Esophagus muscularis mucosa (tissue), 4 donors: ENCODE measurements around the gene NGRN. TPM values are rescaled to one million over a fixed set of nuclear protein-coding genes. Genes with fewer than 3 reads are reported as not detected.
"Not testable (repeated sequence)": the region's sequence is repeated elsewhere in the genome, so short reads cannot be mapped to it uniquely, and the experiment has no call there.

Experiments used
- DNase-seq: peaks from one replicate; pipeline ENCODE4 v3.0.0-alpha.2; 2017; ENCODE audit errors: extremely low spot score
- H3K27ac ChIP-seq, 4 donors: fragments of 200-600 bp; sonication (generic); replicated peaks in 1 of 4; 1 replicate in 3 of 4; 2 replicates in 1 of 4; pipeline ENCODE4 v1.5.1; 2016 to 2019; ENCODE audit warnings: mild to moderate bottlenecking in 1 of 4
- H3K27me3 ChIP-seq, 4 donors: fragments of 200-600 bp; sonication (generic); one replicate each; pipeline versions ENCODE4 v1.5.1 to v1.6.0; 2016 to 2019
- H3K36me3 ChIP-seq, 4 donors: fragments of 200-600 bp; sonication (generic); one replicate each; pipeline ENCODE4 v1.5.1; 2016 to 2019
- H3K4me1 ChIP-seq, 4 donors: fragments of 200-600 bp; sonication (generic); one replicate each; pipeline ENCODE4 v1.5.1; 2016 to 2019
- H3K4me3 ChIP-seq, 4 donors: fragments of 200-600 bp; sonication (generic); 1 replicate in 2 of 4; 2 replicates in 2 of 4; pipeline ENCODE4 v1.5.1; 2016 to 2019; ENCODE audit warnings: mild to moderate bottlenecking in 4 of 4, moderate library complexity in 1 of 4
- H3K9me3 ChIP-seq, 4 donors: fragments of 200-600 bp; sonication (generic); 1 replicate in 3 of 4; 2 replicates in 1 of 4; pipeline ENCODE4 v1.5.1; 2016 to 2019
- EP300 ChIP-seq: sonication (generic); formaldehyde crosslinking; IDR thresholded peaks from one replicate; pipeline ENCODE4 v1.6.1; 2017; ENCODE audit warnings: antibody characterized with exemption
- POLR2A ChIP-seq: fragments of 450-650 bp; IDR thresholded peaks from one replicate; pipeline ENCODE4 v1.6.1; 2017; ENCODE audit warnings: antibody characterized with exemption, moderate library complexity, mild to moderate bottlenecking, low read depth
- POLR2AphosphoS5 ChIP-seq, 2 donors: sonication (generic); formaldehyde crosslinking; IDR thresholded peaks; one replicate each; pipeline ENCODE4 v1.6.1; 2017; ENCODE audit warnings: antibody characterized with exemption in 2 of 2
- WGBS: methylation state at CpG from one replicate; pipeline ENCODE4 v1.1.5; 2018; 5-methylcytosine and 5-hydroxymethylcytosine counted together
- intact Hi-C: fragments of 100-400 bp; cut with DNase I; formaldehyde crosslinking; loops from one replicate; pipeline ENCODE4 v1.15.1; 2023
- total RNA-seq, 4 donors: library from RNA; depleted of rRNA; stranded (reverse); fragments of >200 nt; gene quantifications; one replicate each; pipeline versions ENCODE4 v1.1.0 to v1.2.1, GENCODE V29; 2016
- TF ChIP-seq, protein P1 (sequence below), 3 experiments: fragments of 200-600 bp in 2 of 3; fragments of 450-650 bp in 1 of 3; sonication (generic) in 2 of 3; IDR thresholded peaks; one replicate each; pipeline ENCODE4 v1.5.1; 2017 to 2019; ENCODE audit warnings: antibody characterized with exemption in 3 of 3, mild to moderate bottlenecking in 2 of 3, moderate library complexity in 1 of 3

The NGRN gene
- total RNA-seq, 4 donors from 2014 or later = 140 to 166 (median 154) TPM

DNA sequence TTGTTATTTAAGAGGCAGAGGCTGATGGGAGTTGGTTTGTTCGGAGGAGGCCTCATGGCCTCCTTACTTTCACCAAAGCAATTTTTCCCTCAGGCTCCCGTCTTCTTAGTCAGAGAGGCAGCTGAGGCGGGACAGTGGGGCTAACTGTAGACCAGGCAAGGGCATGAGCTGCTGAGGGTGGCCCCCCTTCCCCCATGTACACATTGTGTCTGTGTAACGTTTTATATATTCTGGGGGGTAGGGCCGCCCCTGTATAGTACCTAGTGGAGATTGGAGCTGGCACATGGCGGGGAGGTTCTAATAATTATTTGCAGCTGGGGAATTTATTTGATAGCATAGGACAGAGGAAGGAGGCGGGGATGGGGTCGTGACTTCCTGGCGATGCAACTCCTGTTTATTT, 35.1 kb downstream of the NGRN start:
- Histone ChIP-seq H3K4me1 (peaks cover 4 to 13% (median 7%) of the 10 kb centered on the region in 4 donors), H3K4me3 (no peak overlapping the region), H3K27me3 (no peaks in the 10 kb centered on the region), H3K9me3 (no peaks in the 10 kb centered on the region), H3K27ac (no peak overlapping the region), H3K36me3 (no peaks in the 10 kb centered on the region)
- 94% methylated on average over 9 of the region's 9 CpGs for WGBS
- intact Hi-C loops = no loop called here
- DNase-seq = no peak
- TF ChIP-seq POLR2A (no peak), EP300 (no peak), POLR2AphosphoS5 (IDR thresholded peaks at IDR 0.05) (no peak)
- TF ChIP-seq, protein P1, sequence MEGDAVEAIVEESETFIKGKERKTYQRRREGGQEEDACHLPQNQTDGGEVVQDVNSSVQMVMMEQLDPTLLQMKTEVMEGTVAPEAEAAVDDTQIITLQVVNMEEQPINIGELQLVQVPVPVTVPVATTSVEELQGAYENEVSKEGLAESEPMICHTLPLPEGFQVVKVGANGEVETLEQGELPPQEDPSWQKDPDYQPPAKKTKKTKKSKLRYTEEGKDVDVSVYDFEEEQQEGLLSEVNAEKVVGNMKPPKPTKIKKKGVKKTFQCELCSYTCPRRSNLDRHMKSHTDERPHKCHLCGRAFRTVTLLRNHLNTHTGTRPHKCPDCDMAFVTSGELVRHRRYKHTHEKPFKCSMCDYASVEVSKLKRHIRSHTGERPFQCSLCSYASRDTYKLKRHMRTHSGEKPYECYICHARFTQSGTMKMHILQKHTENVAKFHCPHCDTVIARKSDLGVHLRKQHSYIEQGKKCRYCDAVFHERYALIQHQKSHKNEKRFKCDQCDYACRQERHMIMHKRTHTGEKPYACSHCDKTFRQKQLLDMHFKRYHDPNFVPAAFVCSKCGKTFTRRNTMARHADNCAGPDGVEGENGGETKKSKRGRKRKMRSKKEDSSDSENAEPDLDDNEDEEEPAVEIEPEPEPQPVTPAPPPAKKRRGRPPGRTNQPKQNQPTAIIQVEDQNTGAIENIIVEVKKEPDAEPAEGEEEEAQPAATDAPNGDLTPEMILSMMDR (IDR thresholded peaks at IDR 0.05) = no peak

DNA sequence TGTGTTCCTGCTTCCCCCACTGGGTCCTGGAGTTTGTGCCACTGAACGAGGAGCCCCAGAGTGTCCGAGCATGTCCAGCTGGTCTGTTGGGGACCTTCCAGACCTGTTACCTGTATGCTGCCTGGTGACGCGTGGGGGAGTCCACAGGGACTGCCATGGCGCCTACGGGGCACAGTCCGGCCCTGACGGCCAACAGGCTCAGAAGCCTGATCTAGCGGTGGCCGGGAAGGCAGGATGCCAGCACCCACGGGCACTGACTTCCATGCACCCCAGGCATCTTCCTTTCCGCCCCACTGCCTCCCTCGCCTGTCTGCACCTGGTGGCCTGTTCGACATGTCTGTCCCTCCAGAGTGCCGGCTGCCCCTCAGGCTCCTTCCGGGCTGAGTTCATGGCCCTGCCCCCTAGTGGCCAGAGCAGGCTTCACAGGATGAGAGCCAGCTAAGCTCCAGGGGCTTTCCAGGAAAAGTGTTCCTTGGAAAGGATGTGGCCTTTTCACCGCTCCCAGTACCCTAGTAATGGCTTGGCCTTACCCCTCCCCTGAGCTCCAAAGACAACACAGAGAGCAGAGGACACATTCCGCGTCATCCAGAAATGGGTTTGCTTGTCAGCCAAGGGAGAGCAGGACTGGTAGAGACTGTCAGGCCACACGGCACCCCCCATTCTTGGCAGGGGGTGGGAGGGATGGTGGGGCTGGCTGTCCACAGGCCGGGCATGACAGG, 35.7 kb downstream of the NGRN start:
- DNase-seq = no peak
- H3K4me1 ChIP-seq = peaks cover 4 to 13% (median 6%) of the 10 kb centered on the region in 4 donors
- H3K9me3 ChIP-seq = no peaks in the 10 kb centered on the region
- 81% methylated on average over 17 of the region's 21 CpGs for WGBS
- H3K27ac ChIP-seq = no peak overlapping the region
- intact Hi-C loops = no loop called here
- no peaks in the 10 kb centered on the region for H3K27me3 ChIP-seq
- TF ChIP-seq POLR2A = no peak
- TF ChIP-seq, protein P1 (IDR thresholded peaks at IDR 0.05) = peak; percentile 47 to 88 (median 51)
- no peak overlapping the region for H3K4me3 ChIP-seq
- H3K36me3 ChIP-seq = no peaks in the 10 kb centered on the region

DNA sequence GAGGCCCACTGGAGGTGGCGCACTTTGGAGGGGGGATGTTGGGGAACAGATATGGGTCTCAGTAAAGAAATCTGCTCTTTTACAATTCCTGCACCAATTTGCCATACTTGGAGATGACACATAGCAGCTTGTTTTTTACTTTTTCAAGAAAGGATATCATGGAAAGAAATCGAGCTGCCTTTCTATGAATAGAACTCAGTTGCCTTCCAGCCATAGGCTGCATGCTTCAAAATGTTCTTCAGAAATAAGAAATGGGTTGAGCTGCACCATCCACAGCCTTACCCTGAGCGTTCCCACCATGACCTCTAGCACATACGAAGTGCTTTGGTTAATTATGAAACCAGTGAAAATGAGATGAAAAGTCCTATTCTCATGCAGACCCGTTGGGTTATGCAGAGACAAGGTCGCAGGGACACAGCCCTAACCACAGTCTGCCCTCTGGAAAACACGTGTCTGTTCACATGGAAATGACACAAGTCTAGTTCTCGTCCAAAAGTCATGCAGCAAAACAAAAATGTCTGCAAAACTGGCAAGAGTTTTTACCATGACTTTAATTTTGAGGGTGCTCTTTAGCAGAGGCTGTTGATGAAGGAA, 36.3 kb downstream of the NGRN start:
- H3K4me1 ChIP-seq = peaks cover 4 to 13% (median 6%) of the 10 kb centered on the region in 4 donors
- intact Hi-C loops = no loop called here

DNA sequence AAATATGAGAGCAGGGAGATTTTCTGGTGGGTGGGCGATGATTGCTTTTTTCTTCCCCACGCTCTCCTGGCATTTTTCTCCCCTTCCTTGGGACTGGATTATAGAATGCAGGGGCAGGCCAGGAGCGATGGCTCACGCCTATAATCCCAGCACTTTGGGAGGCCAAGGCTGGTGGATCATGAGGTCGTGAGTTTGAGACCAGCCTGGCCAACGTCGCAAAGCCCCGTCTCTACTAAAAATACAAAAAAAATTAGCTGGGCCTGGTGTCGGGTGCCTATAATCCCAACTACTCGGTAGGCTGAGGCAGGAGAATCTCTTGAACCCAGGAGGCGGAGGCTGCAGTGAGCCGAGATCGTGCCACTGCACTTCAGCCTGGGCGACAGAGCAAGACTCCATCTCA, 39.9 kb downstream of the NGRN start:
- H3K27ac ChIP-seq, H3K9me3 ChIP-seq, H3K4me3 ChIP-seq, H3K27me3 ChIP-seq, H3K36me3 ChIP-seq, DNase-seq, intact Hi-C loops: not testable (repeated sequence)
- H3K4me1 ChIP-seq = peaks cover 4 to 13% (median 6%) of the 10 kb centered on the region in 4 donors
- 96% methylated on average over 14 of the region's 14 CpGs for WGBS

More for the DNA sequence above, 36.3 kb downstream of the NGRN start:
- no peaks in the 10 kb centered on the region for H3K36me3 ChIP-seq
- WGBS = 79% methylated on average over 8 of the region's 8 CpGs
- no peak for DNase-seq
- no peak overlapping the region for H3K4me3 ChIP-seq
- H3K27ac ChIP-seq = no peak overlapping the region
- H3K27me3 ChIP-seq = no peaks in the 10 kb centered on the region
- no peaks in the 10 kb centered on the region for H3K9me3 ChIP-seq
- TF ChIP-seq POLR2A = no peak
- TF ChIP-seq POLR2AphosphoS5 (IDR thresholded peaks at IDR 0.05) = no peak
- TF ChIP-seq, protein P1 (IDR thresholded peaks at IDR 0.05) = no peak
- no peak for TF ChIP-seq EP300

DNA sequence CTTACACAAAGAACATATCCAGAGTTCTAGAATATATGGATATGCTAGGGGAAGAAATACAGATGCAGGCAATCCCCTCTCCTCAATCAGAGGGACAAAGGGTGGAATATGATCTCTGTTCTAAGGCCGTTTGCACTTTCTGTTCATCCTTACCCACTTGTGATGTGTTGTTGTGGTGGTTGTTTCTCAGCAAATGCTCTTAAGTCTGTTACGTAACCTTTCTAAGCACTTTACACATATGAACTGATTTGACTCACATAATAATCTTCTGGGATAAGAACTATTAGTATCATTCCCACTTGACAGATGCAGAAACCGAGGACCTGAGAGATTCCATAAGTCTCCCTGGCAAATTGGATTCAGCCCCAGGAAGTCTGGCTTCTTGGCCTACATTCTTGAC, 40.5 kb downstream of the NGRN start:
- H3K36me3 ChIP-seq = no peaks in the 10 kb centered on the region
- intact Hi-C loops = no loop called here
- no peaks in the 10 kb centered on the region for H3K27me3 ChIP-seq
- no peak overlapping the region for H3K4me3 ChIP-seq
- no peaks in the 10 kb centered on the region for H3K9me3 ChIP-seq
- 78% methylated on average over 3 of the region's 3 CpGs for WGBS
- TF ChIP-seq POLR2A (no peak), POLR2AphosphoS5 (IDR thresholded peaks at IDR 0.05) (no peak), EP300 (no peak)
- TF ChIP-seq, protein P1 (IDR thresholded peaks at IDR 0.05) = no peak
- H3K27ac ChIP-seq = no peak overlapping the region
- peaks cover 3 to 12% (median 5%) of the 10 kb centered on the region in 4 donors for H3K4me1 ChIP-seq
- no peak for DNase-seq
